ENCODE results near the gene CHD6.

DNA sequence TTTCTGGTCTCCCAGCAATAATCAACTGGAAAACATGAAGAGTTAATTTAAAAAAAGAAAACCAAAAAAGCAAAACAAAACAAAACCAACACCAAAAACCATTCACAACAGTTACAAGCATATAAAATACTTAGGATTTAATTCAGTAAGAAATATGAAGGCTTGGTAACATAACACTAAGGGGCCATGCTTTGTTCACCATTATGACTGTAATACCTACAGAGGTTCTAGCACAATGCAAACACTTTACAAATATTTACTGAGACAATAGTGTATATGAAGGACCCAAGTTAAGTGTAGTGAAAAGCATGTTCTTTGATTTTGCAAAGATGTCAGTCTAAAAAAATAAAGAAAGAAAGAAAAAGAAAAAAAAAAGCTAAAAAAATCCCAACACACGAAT is 141.7 kb downstream of the CHD6 start:
- TF ChIP-seq RAD21 (IDR thresholded peaks at IDR 0.05): no peak
- TF ChIP-seq, protein P1, sequence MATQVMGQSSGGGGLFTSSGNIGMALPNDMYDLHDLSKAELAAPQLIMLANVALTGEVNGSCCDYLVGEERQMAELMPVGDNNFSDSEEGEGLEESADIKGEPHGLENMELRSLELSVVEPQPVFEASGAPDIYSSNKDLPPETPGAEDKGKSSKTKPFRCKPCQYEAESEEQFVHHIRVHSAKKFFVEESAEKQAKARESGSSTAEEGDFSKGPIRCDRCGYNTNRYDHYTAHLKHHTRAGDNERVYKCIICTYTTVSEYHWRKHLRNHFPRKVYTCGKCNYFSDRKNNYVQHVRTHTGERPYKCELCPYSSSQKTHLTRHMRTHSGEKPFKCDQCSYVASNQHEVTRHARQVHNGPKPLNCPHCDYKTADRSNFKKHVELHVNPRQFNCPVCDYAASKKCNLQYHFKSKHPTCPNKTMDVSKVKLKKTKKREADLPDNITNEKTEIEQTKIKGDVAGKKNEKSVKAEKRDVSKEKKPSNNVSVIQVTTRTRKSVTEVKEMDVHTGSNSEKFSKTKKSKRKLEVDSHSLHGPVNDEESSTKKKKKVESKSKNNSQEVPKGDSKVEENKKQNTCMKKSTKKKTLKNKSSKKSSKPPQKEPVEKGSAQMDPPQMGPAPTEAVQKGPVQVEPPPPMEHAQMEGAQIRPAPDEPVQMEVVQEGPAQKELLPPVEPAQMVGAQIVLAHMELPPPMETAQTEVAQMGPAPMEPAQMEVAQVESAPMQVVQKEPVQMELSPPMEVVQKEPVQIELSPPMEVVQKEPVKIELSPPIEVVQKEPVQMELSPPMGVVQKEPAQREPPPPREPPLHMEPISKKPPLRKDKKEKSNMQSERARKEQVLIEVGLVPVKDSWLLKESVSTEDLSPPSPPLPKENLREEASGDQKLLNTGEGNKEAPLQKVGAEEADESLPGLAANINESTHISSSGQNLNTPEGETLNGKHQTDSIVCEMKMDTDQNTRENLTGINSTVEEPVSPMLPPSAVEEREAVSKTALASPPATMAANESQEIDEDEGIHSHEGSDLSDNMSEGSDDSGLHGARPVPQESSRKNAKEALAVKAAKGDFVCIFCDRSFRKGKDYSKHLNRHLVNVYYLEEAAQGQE (IDR thresholded peaks at IDR 0.05): no peak
- TF ChIP-seq JUND (IDR thresholded peaks at IDR 0.05): no peak
- TF ChIP-seq CTCF (IDR thresholded peaks at IDR 0.05; ENCODE audit: low read depth, low read length, missing input control): no peak
- no peak for TF ChIP-seq YY1 (IDR thresholded peaks at IDR 0.05)
- TF ChIP-seq, protein P2, sequence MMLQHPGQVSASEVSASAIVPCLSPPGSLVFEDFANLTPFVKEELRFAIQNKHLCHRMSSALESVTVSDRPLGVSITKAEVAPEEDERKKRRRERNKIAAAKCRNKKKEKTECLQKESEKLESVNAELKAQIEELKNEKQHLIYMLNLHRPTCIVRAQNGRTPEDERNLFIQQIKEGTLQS (IDR thresholded peaks at IDR 0.05): no peak
- TF ChIP-seq EGR1 (IDR thresholded peaks at IDR 0.05; ENCODE audit: low read depth in 2 of 2): no peak
- no peak for TF ChIP-seq SP1 (IDR thresholded peaks at IDR 0.05)
- TF ChIP-seq, protein P3, sequence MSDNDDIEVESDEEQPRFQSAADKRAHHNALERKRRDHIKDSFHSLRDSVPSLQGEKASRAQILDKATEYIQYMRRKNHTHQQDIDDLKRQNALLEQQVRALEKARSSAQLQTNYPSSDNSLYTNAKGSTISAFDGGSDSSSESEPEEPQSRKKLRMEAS (IDR thresholded peaks at IDR 0.05): no peak

All from liver (tissue), 3 donors.